Measurements from ENCODE around the gene HNRNPCL2.
"Not testable (repeated sequence)": the region's sequence is repeated elsewhere in the genome, so short reads cannot be mapped to it uniquely, and the experiment has no call there.

Gene HNRNPCL2

DNA sequence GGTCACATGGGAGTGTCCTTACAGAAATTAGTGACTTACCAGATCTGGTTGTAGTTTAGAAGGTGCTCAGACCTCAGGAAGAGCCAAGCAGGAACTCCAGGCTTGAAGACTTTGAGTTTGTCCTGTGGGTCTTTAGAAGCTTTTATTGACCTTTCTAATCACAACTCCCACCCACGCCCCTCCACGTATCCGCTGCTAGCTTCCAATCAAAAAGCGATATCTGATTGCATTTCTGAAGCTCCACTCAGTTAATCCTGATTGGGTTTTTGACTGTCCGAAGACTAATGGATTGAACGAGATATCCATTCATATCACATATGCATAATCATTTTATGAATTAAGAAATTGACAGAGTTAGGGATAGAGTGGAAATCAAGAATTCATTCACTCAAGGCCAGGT is at the start of gene HNRNPCL2:
TSS of gene HNRNPCL2 (minus strand) at position 101 of the 400 bp plus-strand sequence. CDS start 454 bp downstream, outside the sequence.
- DNase-seq: not testable (repeated sequence)

DNA sequence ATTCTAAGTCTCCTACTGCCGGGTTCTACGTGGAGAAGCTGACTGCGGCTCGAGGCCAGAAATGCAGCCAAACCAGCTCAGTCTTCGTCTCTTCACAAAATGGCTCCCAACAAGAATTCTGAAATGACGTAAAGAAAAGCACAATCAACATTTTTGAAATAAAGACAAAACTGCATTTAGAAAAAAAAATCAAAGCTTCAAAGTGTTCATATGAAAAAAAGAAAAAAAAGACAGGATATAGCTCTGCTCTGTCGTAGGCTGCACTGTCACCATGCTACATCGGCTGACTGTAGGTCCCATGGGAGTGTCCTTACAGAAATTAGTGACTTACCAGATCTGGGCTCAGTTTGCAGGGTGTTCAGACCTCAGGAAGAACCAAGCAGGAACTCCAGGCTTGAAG is 48.9 kb upstream of the HNRNPCL2 start, which contains the start of gene HNRNPCL4:
TSS of gene HNRNPCL4 (minus strand) at position 101 of the 400 bp plus-strand sequence. CDS start 164 bp downstream, outside the sequence.
- DNase-seq: not testable (repeated sequence)

DNA sequence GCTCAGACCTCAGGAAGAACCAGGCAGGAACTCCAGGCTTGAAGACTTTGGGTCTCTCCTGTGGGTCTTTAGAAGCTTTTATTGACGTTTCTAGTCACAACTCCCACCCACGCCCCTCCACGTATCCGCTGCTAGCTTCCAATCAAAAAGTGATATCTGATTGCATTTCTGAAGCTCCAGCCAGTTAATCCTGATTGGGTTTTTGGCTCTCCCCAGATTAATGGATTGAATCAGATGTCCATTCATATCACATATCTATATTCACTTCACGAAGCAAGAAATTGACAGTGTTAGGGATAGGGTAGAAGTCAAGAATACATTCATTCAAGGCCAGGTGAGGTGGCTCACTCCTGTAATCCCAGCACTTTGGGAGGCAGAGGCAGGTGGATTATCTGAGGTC is 39.3 kb upstream of the HNRNPCL2 start, which contains the start of gene PRAMEF26:
TSS of gene PRAMEF26 (minus strand) at position 101 of the 400 bp plus-strand sequence. CDS start 2,914 bp downstream, outside the sequence.
- DNase-seq: not testable (repeated sequence)

DNA sequence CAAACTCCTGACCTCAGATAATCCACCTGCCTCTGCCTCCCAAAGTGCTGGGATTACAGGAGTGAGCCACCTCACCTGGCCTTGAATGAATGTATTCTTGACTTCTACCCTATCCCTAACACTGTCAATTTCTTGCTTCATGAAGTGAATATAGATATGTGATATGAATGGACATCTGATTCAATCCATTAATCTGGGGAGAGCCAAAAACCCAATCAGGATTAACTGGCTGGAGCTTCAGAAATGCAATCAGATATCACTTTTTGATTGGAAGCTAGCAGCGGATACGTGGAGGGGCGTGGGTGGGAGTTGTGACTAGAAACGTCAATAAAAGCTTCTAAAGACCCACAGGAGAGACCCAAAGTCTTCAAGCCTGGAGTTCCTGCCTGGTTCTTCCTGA is 46.2 kb downstream of the HNRNPCL2 start, which contains the start of gene PRAMEF25:
TSS of gene PRAMEF25 (plus strand) at position 301 of the 400 bp plus-strand sequence. CDS start 2,920 bp downstream, outside the sequence.
- not testable (repeated sequence) for DNase-seq
